Measurements from ENCODE around the gene FARS2.

FARS2 gene

DNA sequence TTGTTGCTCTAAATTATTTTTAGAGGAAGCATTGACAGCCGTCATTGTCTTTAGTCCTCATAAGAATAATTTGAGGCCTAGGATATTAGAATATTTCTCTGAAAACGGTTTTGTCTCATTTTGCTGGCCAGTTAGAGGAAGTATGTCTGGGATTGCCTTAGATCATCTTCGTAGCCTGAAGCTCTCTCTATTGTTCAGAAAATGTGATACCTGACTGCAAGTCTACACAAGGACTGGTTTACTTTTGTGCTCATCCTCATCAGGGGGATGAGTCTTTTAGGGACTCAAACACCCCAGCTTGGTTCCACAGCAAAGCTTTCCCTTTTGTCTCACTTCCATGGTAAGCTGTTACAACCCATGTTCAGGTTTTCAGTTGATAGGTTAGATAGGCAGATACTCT lies 141.8 kb downstream of the FARS2 start:
- DNase-seq (ENCODE audit: extremely low spot score): no peak
- TF ChIP-seq FOXM1 (IDR thresholded peaks at IDR 0.05; ENCODE audit: borderline replicate concordance) (no peak), HDGF (IDR thresholded peaks at IDR 0.05; ENCODE audit: borderline replicate concordance) (no peak), LEF1 (IDR thresholded peaks at IDR 0.05; ENCODE audit: borderline replicate concordance) (no peak), ARNT (IDR thresholded peaks at IDR 0.05) (no peak), TARDBP (IDR thresholded peaks at IDR 0.05) (no peak), FOXK2 (IDR thresholded peaks at IDR 0.05) (no peak), FOXA1 (IDR thresholded peaks at IDR 0.05) (no peak)
- TF ChIP-seq, protein P1, sequence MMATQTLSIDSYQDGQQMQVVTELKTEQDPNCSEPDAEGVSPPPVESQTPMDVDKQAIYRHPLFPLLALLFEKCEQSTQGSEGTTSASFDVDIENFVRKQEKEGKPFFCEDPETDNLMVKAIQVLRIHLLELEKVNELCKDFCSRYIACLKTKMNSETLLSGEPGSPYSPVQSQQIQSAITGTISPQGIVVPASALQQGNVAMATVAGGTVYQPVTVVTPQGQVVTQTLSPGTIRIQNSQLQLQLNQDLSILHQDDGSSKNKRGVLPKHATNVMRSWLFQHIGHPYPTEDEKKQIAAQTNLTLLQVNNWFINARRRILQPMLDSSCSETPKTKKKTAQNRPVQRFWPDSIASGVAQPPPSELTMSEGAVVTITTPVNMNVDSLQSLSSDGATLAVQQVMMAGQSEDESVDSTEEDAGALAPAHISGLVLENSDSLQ (IDR thresholded peaks at IDR 0.05): no peak
- ChIA-PET POLR2A (no interaction called here), CTCF (interaction anchor here (0.9 kb wide), 1 partner anchor 188 kb away, joined by 4 read pairs; no protein-coding TSS in a partner anchor)

DNA sequence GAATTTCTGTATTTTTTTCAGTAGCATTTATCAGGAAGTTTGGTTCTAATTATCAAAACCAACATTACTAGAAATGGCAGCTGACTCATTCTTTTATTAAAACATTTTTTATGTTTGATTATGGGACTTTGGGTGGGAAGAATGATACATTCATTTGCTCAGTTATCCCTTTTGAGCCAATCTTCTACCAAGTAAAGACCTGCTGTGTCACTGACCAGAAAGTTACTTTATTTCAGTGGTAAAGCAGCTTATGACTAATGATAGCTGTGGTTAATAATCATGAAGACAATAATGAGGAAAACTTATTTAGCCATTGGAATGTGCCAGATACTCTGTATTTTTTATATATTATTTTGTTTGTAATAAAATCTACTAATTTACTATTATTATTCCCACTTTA lies 142.3 kb downstream of the FARS2 start:
- CTCF ChIA-PET: no interaction called here
- TF ChIP-seq TARDBP (IDR thresholded peaks at IDR 0.05) (no peak), ELF4 (IDR thresholded peaks at IDR 0.05) (no peak), ZNF384 (IDR thresholded peaks at IDR 0.05) (no peak), HDGF (IDR thresholded peaks at IDR 0.05; ENCODE audit: borderline replicate concordance) (no peak), NFRKB (IDR thresholded peaks at IDR 0.05) (no peak), FOXK2 (IDR thresholded peaks at IDR 0.05) (no peak), FOXA1 (IDR thresholded peaks at IDR 0.05) (no peak), CTBP1 (IDR thresholded peaks at IDR 0.05; ENCODE audit: borderline replicate concordance) (no peak), LEF1 (IDR thresholded peaks at IDR 0.05; ENCODE audit: borderline replicate concordance) (no peak), SUZ12 (IDR thresholded peaks at IDR 0.05) (no peak)
- TF ChIP-seq, protein P1 (IDR thresholded peaks at IDR 0.05): no peak
- DNase-seq (ENCODE audit: extremely low spot score): no peak
- POLR2A ChIA-PET: no interaction called here

DNA sequence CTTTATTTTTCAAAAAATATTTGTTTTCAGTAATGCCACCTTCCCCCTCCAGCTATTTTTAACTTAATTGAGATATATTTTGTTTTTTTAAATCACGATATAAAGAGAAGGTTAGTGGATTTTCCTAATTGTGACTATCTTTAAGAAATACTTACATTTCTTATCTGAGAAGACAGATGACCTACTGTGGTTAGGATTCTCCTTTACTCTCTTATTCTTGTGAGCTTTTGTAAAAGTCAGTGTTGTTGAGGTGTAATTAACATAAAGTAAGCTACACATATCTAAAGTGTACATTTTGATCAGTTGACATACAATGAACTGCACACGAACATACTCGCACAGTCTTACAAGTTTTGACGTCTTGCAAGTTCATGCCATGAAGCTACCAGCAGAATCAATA lies 144.7 kb downstream of the FARS2 start:
- CTCF ChIA-PET: interaction anchor here (0.6 kb wide), 1 partner anchor 488 kb away, joined by 4 read pairs; no protein-coding TSS in a partner anchor
- POLR2A ChIA-PET: no interaction called here
- DNase-seq (ENCODE audit: extremely low spot score): no peak
- TF ChIP-seq LEF1 (IDR thresholded peaks at IDR 0.05; ENCODE audit: borderline replicate concordance): no peak
- TF ChIP-seq SP1 (IDR thresholded peaks at IDR 0.05): no peak
- TF ChIP-seq, protein P1 (IDR thresholded peaks at IDR 0.05): no peak
- no peak for TF ChIP-seq SUZ12 (IDR thresholded peaks at IDR 0.05)
- TF ChIP-seq NFRKB (IDR thresholded peaks at IDR 0.05): no peak
- TF ChIP-seq ZNF384 (IDR thresholded peaks at IDR 0.05): no peak
- no peak for TF ChIP-seq HDGF (IDR thresholded peaks at IDR 0.05; ENCODE audit: borderline replicate concordance)
- no peak for TF ChIP-seq CTBP1 (IDR thresholded peaks at IDR 0.05; ENCODE audit: borderline replicate concordance)

DNA sequence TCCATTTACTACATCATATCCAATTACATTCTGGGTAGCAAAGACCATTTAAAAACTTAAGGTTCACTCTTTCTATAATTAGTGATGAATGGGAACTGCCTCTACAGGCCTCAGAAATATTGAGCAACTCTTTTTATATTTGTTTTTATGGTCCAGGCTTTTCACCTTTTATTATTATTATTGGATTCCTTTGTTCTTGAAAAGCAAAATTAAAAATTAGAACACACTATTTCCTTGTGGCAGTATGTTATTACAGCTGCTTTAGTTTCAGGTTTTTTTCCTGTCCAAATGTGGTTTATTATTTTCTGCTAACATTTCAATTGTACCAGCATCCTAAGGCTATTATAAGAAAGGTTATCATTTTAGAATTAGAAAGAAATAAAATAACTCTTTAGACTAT lies 150.1 kb downstream of the FARS2 start:
- DNase-seq (ENCODE audit: extremely low spot score): no peak
- no peak for TF ChIP-seq BHLHE40 (IDR thresholded peaks at IDR 0.05; ENCODE audit: borderline replicate concordance)
- TF ChIP-seq SUZ12 (IDR thresholded peaks at IDR 0.05): no peak
- no peak for TF ChIP-seq ARNT (IDR thresholded peaks at IDR 0.05)
- no peak for TF ChIP-seq FOXM1 (IDR thresholded peaks at IDR 0.05; ENCODE audit: borderline replicate concordance)
- TF ChIP-seq ZNF384 (IDR thresholded peaks at IDR 0.05): no peak
- no peak for TF ChIP-seq LEF1 (IDR thresholded peaks at IDR 0.05; ENCODE audit: borderline replicate concordance)
- TF ChIP-seq FOXA1 (IDR thresholded peaks at IDR 0.05): no peak
- no peak for TF ChIP-seq HDGF (IDR thresholded peaks at IDR 0.05; ENCODE audit: borderline replicate concordance)
- TF ChIP-seq CTBP1 (IDR thresholded peaks at IDR 0.05; ENCODE audit: borderline replicate concordance): no peak
- TF ChIP-seq, protein P1 (IDR thresholded peaks at IDR 0.05): no peak
- TF ChIP-seq TARDBP (IDR thresholded peaks at IDR 0.05): no peak
- TF ChIP-seq NFRKB (IDR thresholded peaks at IDR 0.05): no peak
- no peak for TF ChIP-seq SP1 (IDR thresholded peaks at IDR 0.05)
- TF ChIP-seq ELF4 (IDR thresholded peaks at IDR 0.05): no peak
- TF ChIP-seq L3MBTL2 (conservative IDR thresholded peaks at IDR 0.05): no peak
- ChIA-PET CTCF (no interaction called here), POLR2A (no interaction called here)

DNA sequence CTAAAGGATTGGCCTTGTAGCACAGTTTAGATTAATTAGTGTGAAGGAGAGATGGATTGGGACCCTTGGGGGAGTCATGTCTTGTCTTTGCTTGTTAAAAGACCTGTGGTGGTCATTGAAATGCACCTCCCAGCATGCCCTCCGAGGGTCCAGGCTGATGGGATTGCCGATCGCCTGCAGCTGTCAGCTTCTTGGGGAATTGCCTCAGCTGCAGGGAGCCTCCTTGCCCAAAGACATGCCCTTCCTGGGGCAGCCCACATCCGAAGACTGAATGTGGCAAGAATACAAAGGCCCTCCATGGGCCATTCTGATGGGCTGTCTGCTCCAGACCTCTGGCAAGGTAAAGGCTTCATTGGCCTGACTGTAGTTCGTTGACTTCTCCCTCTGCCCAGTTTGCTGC lies 150.7 kb downstream of the FARS2 start:
- ChIA-PET POLR2A (no interaction called here), CTCF (no interaction called here)
- no peak for DNase-seq (ENCODE audit: extremely low spot score)
- TF ChIP-seq NFRKB (IDR thresholded peaks at IDR 0.05) (no peak), TARDBP (IDR thresholded peaks at IDR 0.05) (no peak), CTBP1 (IDR thresholded peaks at IDR 0.05; ENCODE audit: borderline replicate concordance) (no peak), SUZ12 (IDR thresholded peaks at IDR 0.05) (no peak), HDGF (IDR thresholded peaks at IDR 0.05; ENCODE audit: borderline replicate concordance) (no peak), FOXA1 (IDR thresholded peaks at IDR 0.05) (no peak)
- TF ChIP-seq, protein P1 (IDR thresholded peaks at IDR 0.05): no peak

- TF ChIP-seq ARNT (IDR thresholded peaks at IDR 0.05) (no peak), FOXM1 (IDR thresholded peaks at IDR 0.05; ENCODE audit: borderline replicate concordance) (no peak), TARDBP (IDR thresholded peaks at IDR 0.05) (no peak), L3MBTL2 (conservative IDR thresholded peaks at IDR 0.05) (no peak), SP1 (IDR thresholded peaks at IDR 0.05) (no peak), SUZ12 (IDR thresholded peaks at IDR 0.05) (no peak), BHLHE40 (IDR thresholded peaks at IDR 0.05; ENCODE audit: borderline replicate concordance) (no peak), CTBP1 (IDR thresholded peaks at IDR 0.05; ENCODE audit: borderline replicate concordance) (no peak), ZNF384 (IDR thresholded peaks at IDR 0.05) (no peak), FOXA1 (IDR thresholded peaks at IDR 0.05) (no peak), HDGF (IDR thresholded peaks at IDR 0.05; ENCODE audit: borderline replicate concordance) (no peak), FOXK2 (IDR thresholded peaks at IDR 0.05) (no peak), ELF4 (IDR thresholded peaks at IDR 0.05) (no peak), LEF1 (IDR thresholded peaks at IDR 0.05; ENCODE audit: borderline replicate concordance) (no peak), NFRKB (IDR thresholded peaks at IDR 0.05) (no peak)
- TF ChIP-seq, protein P1 (IDR thresholded peaks at IDR 0.05): no peak
- ChIA-PET POLR2A (no interaction called here), CTCF (no interaction called here)
- no peak for DNase-seq (ENCODE audit: extremely low spot score)
Measured at GRCh38 chr6:5412663-5413062, 151.3 kb downstream of the FARS2 start.
